ENCODE results near the gene RSL1D1.
A peak's percentile ranks its signal among the peaks of the same experiment; 100 is the strongest.

Gene RSL1D1

DNA sequence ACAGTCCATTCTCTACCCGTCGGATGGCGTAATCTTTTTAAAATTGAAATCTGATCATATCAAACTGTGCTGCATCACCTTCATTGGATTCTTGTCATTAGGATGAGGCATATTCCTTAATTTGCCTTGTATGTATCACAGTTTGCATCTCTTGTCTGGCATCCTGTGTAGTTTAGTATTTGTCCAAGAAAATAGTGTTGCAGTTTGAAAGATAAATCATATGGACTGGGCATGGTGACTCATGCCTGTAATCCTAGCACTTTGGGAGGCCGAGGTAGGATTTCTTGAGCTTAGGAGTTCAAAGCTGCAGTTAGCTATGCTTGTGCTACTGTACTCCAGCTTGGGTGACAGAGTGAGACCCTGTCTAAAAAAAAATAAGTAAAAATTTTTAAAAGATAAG lies 5.8 kb upstream of the RSL1D1 start:
- H3K4me3 ChIP-seq (ENCODE audit: low read depth, low read length) = no peak overlapping the region
- ChIA-PET CTCF (no interaction called here), POLR2A (no interaction called here)
- no peak for DNase-seq (ENCODE audit: low read depth, low spot score)
- TF ChIP-seq, protein P1, sequence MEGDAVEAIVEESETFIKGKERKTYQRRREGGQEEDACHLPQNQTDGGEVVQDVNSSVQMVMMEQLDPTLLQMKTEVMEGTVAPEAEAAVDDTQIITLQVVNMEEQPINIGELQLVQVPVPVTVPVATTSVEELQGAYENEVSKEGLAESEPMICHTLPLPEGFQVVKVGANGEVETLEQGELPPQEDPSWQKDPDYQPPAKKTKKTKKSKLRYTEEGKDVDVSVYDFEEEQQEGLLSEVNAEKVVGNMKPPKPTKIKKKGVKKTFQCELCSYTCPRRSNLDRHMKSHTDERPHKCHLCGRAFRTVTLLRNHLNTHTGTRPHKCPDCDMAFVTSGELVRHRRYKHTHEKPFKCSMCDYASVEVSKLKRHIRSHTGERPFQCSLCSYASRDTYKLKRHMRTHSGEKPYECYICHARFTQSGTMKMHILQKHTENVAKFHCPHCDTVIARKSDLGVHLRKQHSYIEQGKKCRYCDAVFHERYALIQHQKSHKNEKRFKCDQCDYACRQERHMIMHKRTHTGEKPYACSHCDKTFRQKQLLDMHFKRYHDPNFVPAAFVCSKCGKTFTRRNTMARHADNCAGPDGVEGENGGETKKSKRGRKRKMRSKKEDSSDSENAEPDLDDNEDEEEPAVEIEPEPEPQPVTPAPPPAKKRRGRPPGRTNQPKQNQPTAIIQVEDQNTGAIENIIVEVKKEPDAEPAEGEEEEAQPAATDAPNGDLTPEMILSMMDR (IDR thresholded peaks at IDR 0.05; ENCODE audit: insufficient read depth, low read length, missing control alignments) = no peak

DNA sequence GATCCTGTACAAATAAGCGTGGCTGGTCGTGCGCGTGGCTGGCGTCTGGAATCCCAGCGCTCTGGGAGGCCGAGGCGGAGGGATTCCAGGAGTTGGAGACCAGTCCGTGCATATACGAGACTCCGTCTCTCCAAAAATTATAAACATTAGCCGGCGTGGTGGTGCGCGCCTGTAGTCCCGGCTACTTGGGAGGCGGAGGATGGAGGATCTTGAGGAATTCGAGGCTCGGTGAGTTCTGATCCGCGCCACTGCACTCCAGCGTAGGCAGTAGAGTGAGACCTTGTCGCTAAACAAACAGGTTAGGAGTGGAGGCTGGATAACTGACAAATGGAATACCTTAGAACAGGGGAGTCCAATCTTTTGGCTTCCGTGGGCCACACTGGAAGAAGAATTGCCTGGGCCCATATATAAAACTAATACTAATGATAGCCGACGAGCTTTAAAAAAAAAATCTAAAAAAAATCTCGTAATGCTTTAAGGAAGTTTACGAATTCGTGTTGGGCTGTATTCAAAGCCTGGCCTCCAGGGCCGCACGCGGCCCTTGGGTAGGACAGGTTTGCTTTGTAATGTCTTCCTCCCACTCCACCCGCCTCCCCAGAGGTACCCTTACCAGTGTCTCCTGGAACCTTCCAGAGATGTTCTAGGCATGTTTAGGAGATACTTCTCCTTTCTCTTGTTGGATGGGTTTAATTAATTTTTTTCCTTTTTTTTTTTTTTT lies 909 bp upstream of the RSL1D1 start:
- ChIA-PET CTCF (interaction anchor here (1.1 to 1.9 kb wide), 2 partner anchors 17 to 215 kb away, joined by 3 to 5 read pairs; no protein-coding TSS in a partner anchor), POLR2A (interaction anchor here (0.6 to 1.0 kb wide), 2 partner anchors 12 to 219 kb away, joined by 3 to 9 read pairs; no protein-coding TSS in a partner anchor)
- peak overlapping the region; percentile 99 for H3K4me3 ChIP-seq (ENCODE audit: low read depth, low read length)
- TF ChIP-seq, protein P1 (IDR thresholded peaks at IDR 0.05; ENCODE audit: insufficient read depth, low read length, missing control alignments) = no peak
- DNase-seq (ENCODE audit: low read depth, low spot score) = no peak

DNA sequence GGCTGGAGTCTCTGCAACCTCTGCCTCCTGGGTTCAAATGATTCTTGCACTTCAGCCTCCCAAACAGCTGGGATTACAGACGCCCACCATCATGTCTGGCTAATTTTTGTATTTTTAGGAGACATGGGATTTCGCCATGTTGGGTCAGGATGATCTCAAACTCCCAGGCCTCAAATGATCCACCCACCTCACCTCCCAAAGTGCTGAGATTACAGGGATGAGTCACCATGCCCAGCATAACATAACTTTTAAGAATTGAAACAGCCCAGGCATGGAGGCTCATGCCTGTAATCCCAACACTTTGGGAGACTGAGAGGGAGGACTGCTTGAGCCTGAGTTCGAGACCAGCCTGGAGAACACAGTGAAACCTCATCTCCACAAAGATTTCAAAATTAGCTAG lies 2.5 kb downstream of the RSL1D1 start:
- ChIA-PET CTCF (interaction anchor here (1.3 to 1.9 kb wide), 2 partner anchors 11 to 219 kb away, joined by 4 to 5 read pairs; no protein-coding TSS in a partner anchor), POLR2A (no interaction called here)
- DNase-seq (ENCODE audit: low read depth, low spot score) = no peak
- TF ChIP-seq, protein P1 (IDR thresholded peaks at IDR 0.05; ENCODE audit: insufficient read depth, low read length, missing control alignments) = no peak
- H3K4me3 ChIP-seq (ENCODE audit: low read depth, low read length) = no peak overlapping the region

DNA sequence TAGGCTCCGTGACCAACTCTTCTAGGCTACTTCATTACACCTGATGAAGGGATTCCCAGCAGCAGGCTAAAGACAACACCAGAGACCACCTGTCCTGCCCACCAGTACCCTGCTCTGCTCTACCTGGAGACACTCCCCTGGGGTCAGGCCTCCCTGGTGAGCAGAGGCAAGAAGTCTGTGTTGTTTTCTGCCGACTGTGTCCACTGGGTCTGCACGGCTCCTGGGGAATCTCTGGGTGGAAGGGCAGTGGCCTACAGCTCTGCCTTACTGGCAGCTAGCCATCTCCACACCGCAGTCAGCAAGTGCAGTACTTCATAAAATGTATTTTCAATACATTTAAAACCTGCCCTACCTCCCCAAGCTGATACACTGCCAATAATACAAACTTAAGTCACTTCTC lies 6.8 kb downstream of the RSL1D1 start:
- ChIA-PET POLR2A (no interaction called here), CTCF (interaction anchor here (0.8 kb wide), 1 partner anchor 47 kb away, joined by 3 read pairs; the partner anchor contains the start of gene ZC3H7A)
- DNase-seq (ENCODE audit: low read depth, low spot score) = no peak
- H3K4me3 ChIP-seq (ENCODE audit: low read depth, low read length) = no peak overlapping the region
- TF ChIP-seq, protein P1 (IDR thresholded peaks at IDR 0.05; ENCODE audit: insufficient read depth, low read length, missing control alignments) = no peak

DNA sequence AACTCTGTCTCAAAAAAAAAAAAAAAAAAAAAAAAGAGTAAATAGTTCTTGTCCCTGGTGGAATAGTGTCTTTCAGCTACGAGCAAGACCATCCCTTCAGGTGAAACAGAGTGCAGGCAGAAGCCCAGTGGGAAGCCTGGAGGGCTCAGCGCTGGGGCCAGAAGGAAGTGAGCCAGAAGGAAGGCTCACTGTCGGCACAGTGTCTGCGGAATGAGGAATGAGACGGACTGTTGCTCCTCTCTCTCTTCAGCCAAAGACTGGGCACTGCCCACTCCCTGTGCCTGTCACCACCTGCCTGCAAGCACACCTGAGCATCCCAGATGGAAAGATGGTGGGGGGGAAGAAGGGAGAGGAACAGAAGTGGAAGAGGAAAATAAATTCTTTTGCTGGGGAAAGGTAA lies 7.5 kb downstream of the RSL1D1 start:
- CTCF ChIA-PET = interaction anchor here (0.8 kb wide), 1 partner anchor 47 kb away, joined by 3 read pairs; the partner anchor contains the start of gene ZC3H7A

DNA sequence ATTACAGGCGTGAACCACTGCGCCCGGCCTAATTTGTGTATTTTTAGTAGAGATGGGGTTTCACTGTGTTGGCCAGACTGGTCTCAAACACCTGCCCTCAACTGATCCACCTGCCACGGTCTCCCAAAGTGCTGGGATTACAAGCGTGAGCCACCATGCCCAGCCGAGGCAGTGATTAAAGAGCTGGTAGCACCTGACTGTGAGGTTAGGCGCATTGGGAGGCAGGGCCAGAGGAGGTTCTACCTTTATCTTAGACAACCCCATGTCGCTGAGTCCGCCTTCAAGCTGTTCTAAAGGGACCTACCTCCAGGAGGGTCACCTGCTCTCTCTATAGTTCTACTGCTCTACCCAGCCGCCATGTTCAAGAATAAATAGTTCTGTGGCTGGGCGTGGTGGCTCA lies 8.1 kb downstream of the RSL1D1 start:
- CTCF ChIA-PET = no interaction called here
- no peak overlapping the region for H3K4me3 ChIP-seq (ENCODE audit: low read depth, low read length)
- no peak for DNase-seq (ENCODE audit: low read depth, low spot score)
- TF ChIP-seq, protein P1 (IDR thresholded peaks at IDR 0.05; ENCODE audit: insufficient read depth, low read length, missing control alignments) = no peak
- POLR2A ChIA-PET = no interaction called here

More for the DNA sequence above, 7.5 kb downstream of the RSL1D1 start:
- TF ChIP-seq, protein P1 (IDR thresholded peaks at IDR 0.05; ENCODE audit: insufficient read depth, low read length, missing control alignments) = no peak
- no peak for DNase-seq (ENCODE audit: low read depth, low spot score)
- H3K4me3 ChIP-seq (ENCODE audit: low read depth, low read length) = no peak overlapping the region
- POLR2A ChIA-PET = no interaction called here

Data from AG04449 (cell line).